ENCODE data around the gene GAST. TPM values are rescaled to one million over a fixed set of nuclear protein-coding genes. Genes with fewer than 3 reads are reported as not detected.

The GAST gene
- total and polyA plus RNA-seq, 2 of the 13 experiments (the other 11 are each of a cell fraction or from before 2014, with no cell fraction given) = 0.32 to 0.42 TPM

DNA sequence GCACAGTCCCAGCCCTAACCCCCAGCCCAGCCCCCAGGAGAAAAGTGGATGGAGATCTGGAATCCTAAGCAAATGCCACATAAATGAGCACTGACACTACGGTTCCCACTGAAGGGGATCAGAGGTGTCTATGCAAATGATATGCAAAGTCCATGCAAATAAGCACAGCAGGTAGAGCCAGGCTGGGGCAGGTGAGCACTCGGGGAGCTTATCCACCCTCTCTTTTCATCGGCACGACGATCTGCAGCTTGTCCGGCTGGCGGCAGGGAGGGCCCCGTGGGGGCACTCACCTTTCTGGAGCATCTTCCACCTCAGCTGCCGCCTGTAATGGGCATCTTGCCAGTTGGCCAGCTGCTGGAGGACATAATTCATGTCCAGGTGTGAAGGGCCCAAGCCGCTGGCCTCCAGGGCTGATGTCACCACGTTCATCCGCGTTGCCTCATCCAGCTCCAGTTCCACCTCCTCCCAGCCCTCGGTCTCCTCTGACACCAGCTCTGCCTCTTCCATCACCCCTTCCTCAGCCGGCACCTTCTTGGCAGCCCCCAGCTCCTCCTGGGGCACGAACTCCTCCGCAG lies 12.4 kb downstream of the GAST start:
- POLR2A ChIA-PET = interaction anchor here (1.0 to 1.8 kb wide), 2 partner anchors 35 to 36 kb away, joined by 5 to 8 read pairs; no protein-coding TSS in a partner anchor
- Histone ChIP-seq H3K9ac (ENCODE audit: insufficient read depth, low read depth, low read length) (no peak overlapping the region), H3K4me3 (replicated peaks in 1 of 3; ENCODE audit: insufficient read depth in 1 of 3, low read depth in 2 of 3, low read length in 3 of 3) (no peak overlapping the region), H3K79me2 (ENCODE audit: insufficient read depth, low read length) (no peaks in the 10 kb centered on the region), H3K4me2 (ENCODE audit: low read depth, low read length) (no peak overlapping the region), H3K4me1 (ENCODE audit: insufficient read depth, low read length) (no peaks in the 10 kb centered on the region), H3K36me3 (replicated peaks in 1 of 2; ENCODE audit: control insufficient read depth in 1 of 2, insufficient read depth in 2 of 2, low read length in 2 of 2) (no peaks in the 10 kb centered on the region), H4K20me1 (ENCODE audit: insufficient read depth, low read length) (no peaks in the 10 kb centered on the region), H3K27me3 (ENCODE audit: control insufficient read depth in 1 of 2, insufficient read depth in 2 of 2, low read length in 2 of 2) (peaks cover 10 to 61% of the 10 kb centered on the region in 2 experiments; a peak in 4 of 5 replicates), H2AFZ (ENCODE audit: low read length) (no peak overlapping the region), H3K9me3 (ENCODE audit: low read length) (no peaks in the 10 kb centered on the region), H3K27ac (ENCODE audit: extremely low read length, insufficient read depth, low read length) (no peak overlapping the region)
- no TSS peak for BruUV-seq (replicated peaks)
- no peak for ATAC-seq
- intact Hi-C loops (cut with micrococcal nuclease; ENCODE audit: unreplicated experiment) = no loop called here
- CTCF ChIA-PET (ENCODE audit: low intra/inter-chr PET ratio, low total read pairs) = no interaction called here
- no peak for FAIRE-seq
- WGBS (ENCODE audit: low lambda C conversion rate) = 41% methylated on average over 16 of the region's 17 CpGs
- DNase-seq (ENCODE audit: low spot score) = no peak
- in situ Hi-C loops (cut with HindIII; ENCODE audit: extremely low pct_ligation_motif_present, low pct_unique_long_range_greater_than_20kb) = no loop called here
- TF ChIP-seq, protein P1, sequence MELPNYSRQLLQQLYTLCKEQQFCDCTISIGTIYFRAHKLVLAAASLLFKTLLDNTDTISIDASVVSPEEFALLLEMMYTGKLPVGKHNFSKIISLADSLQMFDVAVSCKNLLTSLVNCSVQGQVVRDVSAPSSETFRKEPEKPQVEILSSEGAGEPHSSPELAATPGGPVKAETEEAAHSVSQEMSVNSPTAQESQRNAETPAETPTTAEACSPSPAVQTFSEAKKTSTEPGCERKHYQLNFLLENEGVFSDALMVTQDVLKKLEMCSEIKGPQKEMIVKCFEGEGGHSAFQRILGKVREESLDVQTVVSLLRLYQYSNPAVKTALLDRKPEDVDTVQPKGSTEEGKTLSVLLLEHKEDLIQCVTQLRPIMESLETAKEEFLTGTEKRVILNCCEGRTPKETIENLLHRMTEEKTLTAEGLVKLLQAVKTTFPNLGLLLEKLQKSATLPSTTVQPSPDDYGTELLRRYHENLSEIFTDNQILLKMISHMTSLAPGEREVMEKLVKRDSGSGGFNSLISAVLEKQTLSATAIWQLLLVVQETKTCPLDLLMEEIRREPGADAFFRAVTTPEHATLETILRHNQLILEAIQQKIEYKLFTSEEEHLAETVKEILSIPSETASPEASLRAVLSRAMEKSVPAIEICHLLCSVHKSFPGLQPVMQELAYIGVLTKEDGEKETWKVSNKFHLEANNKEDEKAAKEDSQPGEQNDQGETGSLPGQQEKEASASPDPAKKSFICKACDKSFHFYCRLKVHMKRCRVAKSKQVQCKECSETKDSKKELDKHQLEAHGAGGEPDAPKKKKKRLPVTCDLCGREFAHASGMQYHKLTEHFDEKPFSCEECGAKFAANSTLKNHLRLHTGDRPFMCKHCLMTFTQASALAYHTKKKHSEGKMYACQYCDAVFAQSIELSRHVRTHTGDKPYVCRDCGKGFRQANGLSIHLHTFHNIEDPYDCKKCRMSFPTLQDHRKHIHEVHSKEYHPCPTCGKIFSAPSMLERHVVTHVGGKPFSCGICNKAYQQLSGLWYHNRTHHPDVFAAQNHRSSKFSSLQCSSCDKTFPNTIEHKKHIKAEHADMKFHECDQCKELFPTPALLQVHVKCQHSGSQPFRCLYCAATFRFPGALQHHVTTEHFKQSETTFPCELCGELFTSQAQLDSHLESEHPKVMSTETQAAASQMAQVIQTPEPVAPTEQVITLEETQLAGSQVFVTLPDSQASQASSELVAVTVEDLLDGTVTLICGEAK (IDR thresholded peaks at IDR 0.05) = no peak
- TF ChIP-seq, protein P1 (CRISPR knock-in tag; IDR thresholded peaks at IDR 0.05) = no peak
- TF ChIP-seq, protein P2, sequence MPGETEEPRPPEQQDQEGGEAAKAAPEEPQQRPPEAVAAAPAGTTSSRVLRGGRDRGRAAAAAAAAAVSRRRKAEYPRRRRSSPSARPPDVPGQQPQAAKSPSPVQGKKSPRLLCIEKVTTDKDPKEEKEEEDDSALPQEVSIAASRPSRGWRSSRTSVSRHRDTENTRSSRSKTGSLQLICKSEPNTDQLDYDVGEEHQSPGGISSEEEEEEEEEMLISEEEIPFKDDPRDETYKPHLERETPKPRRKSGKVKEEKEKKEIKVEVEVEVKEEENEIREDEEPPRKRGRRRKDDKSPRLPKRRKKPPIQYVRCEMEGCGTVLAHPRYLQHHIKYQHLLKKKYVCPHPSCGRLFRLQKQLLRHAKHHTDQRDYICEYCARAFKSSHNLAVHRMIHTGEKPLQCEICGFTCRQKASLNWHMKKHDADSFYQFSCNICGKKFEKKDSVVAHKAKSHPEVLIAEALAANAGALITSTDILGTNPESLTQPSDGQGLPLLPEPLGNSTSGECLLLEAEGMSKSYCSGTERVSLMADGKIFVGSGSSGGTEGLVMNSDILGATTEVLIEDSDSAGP (CRISPR knock-in tag; IDR thresholded peaks at IDR 0.05; ENCODE audit: borderline replicate concordance) = no peak
- TF ChIP-seq, protein P3, sequence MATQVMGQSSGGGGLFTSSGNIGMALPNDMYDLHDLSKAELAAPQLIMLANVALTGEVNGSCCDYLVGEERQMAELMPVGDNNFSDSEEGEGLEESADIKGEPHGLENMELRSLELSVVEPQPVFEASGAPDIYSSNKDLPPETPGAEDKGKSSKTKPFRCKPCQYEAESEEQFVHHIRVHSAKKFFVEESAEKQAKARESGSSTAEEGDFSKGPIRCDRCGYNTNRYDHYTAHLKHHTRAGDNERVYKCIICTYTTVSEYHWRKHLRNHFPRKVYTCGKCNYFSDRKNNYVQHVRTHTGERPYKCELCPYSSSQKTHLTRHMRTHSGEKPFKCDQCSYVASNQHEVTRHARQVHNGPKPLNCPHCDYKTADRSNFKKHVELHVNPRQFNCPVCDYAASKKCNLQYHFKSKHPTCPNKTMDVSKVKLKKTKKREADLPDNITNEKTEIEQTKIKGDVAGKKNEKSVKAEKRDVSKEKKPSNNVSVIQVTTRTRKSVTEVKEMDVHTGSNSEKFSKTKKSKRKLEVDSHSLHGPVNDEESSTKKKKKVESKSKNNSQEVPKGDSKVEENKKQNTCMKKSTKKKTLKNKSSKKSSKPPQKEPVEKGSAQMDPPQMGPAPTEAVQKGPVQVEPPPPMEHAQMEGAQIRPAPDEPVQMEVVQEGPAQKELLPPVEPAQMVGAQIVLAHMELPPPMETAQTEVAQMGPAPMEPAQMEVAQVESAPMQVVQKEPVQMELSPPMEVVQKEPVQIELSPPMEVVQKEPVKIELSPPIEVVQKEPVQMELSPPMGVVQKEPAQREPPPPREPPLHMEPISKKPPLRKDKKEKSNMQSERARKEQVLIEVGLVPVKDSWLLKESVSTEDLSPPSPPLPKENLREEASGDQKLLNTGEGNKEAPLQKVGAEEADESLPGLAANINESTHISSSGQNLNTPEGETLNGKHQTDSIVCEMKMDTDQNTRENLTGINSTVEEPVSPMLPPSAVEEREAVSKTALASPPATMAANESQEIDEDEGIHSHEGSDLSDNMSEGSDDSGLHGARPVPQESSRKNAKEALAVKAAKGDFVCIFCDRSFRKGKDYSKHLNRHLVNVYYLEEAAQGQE (IDR thresholded peaks at IDR 0.05; ENCODE audit: borderline replicate concordance in 1 of 2, low read depth in 1 of 2, low read length in 2 of 2) = no peak

Measured in HepG2 (cell line).